ENCODE data around the gene BTBD18.

BTBD18 gene

DNA sequence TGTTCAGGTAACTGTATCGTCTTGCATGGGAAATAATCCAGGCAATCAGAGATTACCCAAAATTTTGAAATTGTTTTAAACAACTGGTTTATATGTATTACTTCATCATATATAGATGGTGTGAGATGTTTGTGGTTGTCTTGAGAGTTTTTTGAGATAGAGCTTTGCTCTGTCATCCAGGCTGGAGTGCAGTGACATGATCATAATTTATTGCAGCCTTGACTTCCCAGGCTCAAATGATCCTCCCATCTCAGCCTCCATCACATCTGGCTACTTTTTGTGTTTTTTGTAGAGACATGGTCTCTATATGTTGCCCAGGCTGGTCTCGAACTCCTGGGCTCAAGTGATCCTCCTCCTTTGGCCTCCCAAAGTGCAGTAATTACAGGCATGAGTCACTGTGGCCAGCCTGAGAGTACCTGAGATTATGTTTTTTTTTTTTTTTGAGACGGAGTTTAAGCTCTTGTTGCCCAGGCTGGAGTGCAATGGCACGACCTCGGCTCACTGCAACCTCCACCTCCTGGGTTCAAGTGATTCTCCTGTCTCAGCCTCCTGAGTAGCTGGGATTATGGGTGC lies 21.5 kb upstream of the BTBD18 start:
- no peak for DNase-seq

- DNase-seq: no peak
Measured at GRCh38 chr11:57772562-57772961, 20.9 kb upstream of the BTBD18 start.

GRCh38 chr11:57771365-57771764 lies 19.7 kb upstream of the BTBD18 start:
- no peak for DNase-seq

DNA sequence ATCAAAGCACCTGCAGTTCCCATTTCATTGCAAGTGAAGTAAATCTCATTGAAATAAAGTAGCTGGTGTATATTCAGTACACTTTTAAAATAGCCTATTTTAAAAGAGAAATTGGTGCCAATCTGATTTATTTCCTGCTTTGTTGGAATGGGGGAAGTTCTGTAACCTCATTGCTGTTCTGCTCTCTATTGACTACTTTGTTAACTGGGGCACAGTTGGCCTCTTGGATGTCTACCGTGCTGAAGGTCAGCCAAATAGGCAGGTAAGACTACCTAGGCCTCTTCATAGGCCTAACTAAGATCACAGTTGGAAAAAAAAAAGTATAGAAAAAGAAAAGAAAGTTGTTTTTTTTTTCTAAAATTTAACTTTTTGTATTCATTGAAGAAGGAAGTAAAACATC lies 19.2 kb upstream of the BTBD18 start:
- no peak for DNase-seq

GRCh38 chr11:57764972-57765371 lies 13.4 kb upstream of the BTBD18 start:
- no peak for DNase-seq

DNA sequence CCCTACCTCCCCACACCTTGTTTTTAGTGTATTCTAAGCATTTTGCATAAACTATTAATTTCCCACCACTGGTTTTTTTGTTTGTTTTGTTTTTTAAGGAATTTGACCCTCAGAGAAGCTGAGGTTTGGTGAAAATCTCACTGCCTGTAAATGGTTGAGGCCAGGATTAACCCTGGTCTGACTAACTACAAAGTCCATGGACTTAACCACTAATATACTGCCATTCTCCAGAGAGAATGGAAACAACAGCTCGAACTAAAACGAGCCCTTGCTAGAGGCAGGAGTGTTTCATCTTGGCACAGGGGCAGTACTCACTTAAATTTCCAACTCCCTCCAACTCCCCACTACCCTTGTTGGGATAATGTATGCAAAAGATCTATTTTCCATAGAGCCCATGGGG lies 12.9 kb upstream of the BTBD18 start:
- DNase-seq: no peak

GRCh38 chr11:57764021-57764420 lies 12.4 kb upstream of the BTBD18 start:
- DNase-seq: no peak

DNA sequence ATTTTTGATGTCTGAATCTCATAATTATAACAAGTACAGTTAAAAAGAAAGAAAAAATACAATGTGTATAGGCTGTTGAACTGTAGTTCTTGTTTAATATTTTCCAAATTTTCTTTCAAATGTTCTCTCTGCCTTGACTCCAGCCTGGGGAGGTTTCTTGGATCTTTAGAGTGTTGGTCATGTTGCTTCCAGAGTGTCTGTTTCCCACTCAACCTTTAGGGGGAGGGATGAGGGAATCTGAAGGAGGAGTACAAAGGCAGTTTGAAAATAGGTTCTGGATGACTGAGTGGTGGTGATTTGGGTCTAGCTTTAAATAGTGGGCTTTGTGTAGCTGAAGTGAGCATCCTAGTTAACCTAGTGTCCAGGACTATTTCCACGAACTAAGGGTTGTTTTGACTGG lies 11.9 kb upstream of the BTBD18 start:
- DNase-seq: no peak

GRCh38 chr11:57762235-57762861 lies 10.7 kb upstream of the BTBD18 start:
- DNase-seq: no peak

GRCh38 chr11:57761301-57762234 lies 9.9 kb upstream of the BTBD18 start, which contains the start of gene CTNND1:
Gene CTNND1 (plus strand): TSS chr11:57761802. CDS start chr11:57791479, 29,677 bp downstream.
- DNase-seq: no peak

GRCh38 chr11:57758174-57758573 lies 6.6 kb upstream of the BTBD18 start:
- no peak for DNase-seq

DNA sequence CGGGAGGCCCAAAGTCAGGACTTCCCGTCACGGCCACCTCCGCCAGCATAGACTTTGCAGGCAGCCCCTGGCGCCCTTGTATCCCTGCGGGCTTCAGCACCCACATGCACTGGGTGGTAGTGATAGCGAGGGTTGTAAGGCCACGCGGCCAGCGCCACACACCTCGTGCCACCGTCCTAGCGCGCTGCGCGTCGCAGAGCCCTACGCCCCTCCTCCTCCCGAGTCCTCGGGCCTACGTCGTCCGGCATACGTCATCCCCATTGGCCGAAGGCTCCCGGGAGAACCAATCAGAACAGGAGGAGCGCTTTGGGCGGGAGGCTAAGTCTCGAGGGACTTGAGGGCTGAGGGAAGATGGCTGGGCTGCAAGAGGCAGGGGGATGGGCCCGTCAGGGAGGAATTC lies 1.3 kb upstream of the BTBD18 start:
- no peak for DNase-seq

GRCh38 chr11:57751176-57751575 lies 443 bp downstream of the BTBD18 start:
- DNase-seq: no peak

- no peak for DNase-seq
Measured at GRCh38 chr11:57746920-57747319, 4.7 kb downstream of the BTBD18 start.

GRCh38 chr11:57745206-57745605 lies 6.4 kb downstream of the BTBD18 start:
- DNase-seq: no peak

DNA sequence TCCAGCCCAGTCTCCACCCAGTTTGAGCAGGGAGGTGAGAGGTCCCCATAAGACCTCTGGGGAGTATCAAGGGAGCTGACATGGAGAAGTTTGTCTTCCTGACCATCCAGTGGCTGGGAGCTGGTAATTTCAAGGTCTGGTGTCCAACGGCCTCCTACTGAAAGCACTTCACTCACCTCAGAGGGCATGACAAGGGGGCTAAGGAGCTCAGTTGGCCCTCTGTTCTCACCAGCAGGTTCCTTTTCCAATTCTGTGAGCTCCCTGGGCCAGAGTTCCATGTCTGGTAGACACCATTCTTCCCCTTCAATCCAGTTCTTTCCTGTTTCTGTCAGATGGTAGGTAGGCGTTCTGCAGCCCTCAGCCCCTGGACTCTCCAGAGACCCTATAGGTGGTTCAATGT lies 7.3 kb downstream of the BTBD18 start:
- no peak for DNase-seq

- no peak for DNase-seq
Measured at GRCh38 chr11:57742087-57742452, 9.5 kb downstream of the BTBD18 start.

GRCh38 chr11:57741132-57742086 lies 10.2 kb downstream of the BTBD18 start, which contains the start of gene SELENOH:
Gene SELENOH (plus strand): TSS chr11:57741491. CDS start chr11:57741596, 105 bp downstream.
- peak; percentile 90 to 92 for DNase-seq

- DNase-seq: no peak
Measured at GRCh38 chr11:57735619-57736298, 15.9 kb downstream of the BTBD18 start.

GRCh38 chr11:57732661-57733060 lies 19.0 kb downstream of the BTBD18 start:
- DNase-seq: no peak

GRCh38 chr11:57729479-57729878 lies 22.1 kb downstream of the BTBD18 start:
- no peak for DNase-seq

- DNase-seq: no peak
Measured at GRCh38 chr11:57728829-57729228, 22.8 kb downstream of the BTBD18 start.

Measured in activated CD4-positive, alpha-beta T cell treated with anti-CD3 and anti-CD28 coated beads, Interleukin-2, amount 50 U/mL, for 4 hours (primary cell).